Epithelial cell of proximal tubule (primary cell): ENCODE data around the gene BICD2. TPM values are rescaled to one million over a fixed set of nuclear protein-coding genes. Genes with fewer than 3 reads are reported as not detected.

Experiments
- DNase-seq: peaks from one replicate; pipeline ENCODE4 v3.0.0-alpha.2; 2011; ENCODE audit warnings: low read depth
- H3K4me3 ChIP-seq: 2 replicates; pipeline ENCODE4 v1.5.1; 2011; ENCODE audit warnings: low read depth, mild to moderate bottlenecking, low read length
- total RNA-seq: library from RNA; depleted of rRNA; stranded (reverse); fragments of >200 nt; gene quantifications from 2 replicates; pipeline ENCODE4 v1.2.3, GENCODE V29; 2015
- TF ChIP-seq, protein P1 (sequence below): conservative IDR thresholded peaks from 2 replicates; pipeline ENCODE4 v1.5.1; 2012; ENCODE audit warnings: low read depth, mild to moderate bottlenecking, low read length

Gene BICD2
- total RNA-seq, 1 donor from 2014 or later, result 32.2 TPM

DNA sequence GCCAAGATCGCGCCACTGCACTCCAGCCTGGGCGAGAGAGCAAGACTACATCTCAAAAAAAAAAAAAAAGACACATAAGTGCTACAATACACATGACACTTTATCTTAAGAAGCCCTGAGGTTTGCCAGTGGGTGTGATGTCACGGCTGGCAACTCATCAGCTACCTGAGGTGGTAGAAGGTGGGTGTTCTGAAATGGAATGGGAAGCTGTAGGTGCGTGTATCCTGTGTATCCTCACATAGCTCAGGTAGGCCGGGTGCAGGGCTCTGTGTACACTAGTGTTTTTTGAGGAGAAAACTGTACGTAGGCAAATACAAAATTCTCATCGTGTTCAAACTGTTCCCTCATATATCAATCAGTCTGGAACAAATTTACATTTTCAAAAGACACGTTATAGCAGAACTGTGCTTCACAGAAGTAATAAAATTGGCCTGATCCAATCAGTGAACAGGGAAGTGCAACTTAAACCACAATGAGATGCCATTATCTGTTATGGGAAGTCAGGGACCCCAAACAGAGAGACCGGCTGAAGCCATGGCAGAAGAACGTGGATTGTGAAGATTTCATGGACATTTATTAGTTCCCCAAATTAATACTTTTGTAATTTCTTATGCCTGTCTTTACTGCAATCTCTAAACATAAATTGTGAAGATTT is 10.4 kb downstream of the BICD2 start:
- no peak overlapping the region for H3K4me3 ChIP-seq
- DNase-seq, result no peak

DNA sequence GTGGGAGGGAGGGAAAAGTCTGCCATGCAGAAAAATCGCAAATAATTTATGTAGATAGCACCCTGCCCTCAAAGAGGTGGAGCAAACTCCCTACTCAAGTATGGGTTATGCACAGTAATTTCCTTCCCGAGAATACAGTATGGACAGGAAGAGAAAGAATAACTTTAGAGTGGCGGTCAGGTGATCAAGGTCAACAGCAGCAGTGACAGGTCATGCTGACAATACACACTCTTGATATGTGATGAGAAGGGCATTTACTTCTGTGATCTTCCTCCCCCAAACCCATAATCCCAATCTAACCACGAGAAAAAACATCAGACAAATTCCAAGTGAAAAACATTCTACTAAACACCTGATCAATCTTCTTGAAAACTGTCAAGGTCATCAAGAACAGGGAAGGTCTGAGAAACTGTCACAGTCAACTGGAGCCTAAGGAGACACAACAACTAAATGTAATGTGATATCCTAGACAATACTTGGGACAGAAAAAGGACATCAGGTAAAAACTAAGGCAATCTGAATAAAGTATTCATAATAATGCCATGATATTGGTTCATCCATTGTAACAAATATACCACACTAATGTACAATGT is 11.7 kb downstream of the BICD2 start:
- no peak for DNase-seq
- H3K4me3 ChIP-seq, result no peak overlapping the region
- TF ChIP-seq, protein P1, sequence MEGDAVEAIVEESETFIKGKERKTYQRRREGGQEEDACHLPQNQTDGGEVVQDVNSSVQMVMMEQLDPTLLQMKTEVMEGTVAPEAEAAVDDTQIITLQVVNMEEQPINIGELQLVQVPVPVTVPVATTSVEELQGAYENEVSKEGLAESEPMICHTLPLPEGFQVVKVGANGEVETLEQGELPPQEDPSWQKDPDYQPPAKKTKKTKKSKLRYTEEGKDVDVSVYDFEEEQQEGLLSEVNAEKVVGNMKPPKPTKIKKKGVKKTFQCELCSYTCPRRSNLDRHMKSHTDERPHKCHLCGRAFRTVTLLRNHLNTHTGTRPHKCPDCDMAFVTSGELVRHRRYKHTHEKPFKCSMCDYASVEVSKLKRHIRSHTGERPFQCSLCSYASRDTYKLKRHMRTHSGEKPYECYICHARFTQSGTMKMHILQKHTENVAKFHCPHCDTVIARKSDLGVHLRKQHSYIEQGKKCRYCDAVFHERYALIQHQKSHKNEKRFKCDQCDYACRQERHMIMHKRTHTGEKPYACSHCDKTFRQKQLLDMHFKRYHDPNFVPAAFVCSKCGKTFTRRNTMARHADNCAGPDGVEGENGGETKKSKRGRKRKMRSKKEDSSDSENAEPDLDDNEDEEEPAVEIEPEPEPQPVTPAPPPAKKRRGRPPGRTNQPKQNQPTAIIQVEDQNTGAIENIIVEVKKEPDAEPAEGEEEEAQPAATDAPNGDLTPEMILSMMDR, result no peak

More for the DNA sequence above, 10.4 kb downstream of the BICD2 start:
- TF ChIP-seq, protein P1, result no peak

DNA sequence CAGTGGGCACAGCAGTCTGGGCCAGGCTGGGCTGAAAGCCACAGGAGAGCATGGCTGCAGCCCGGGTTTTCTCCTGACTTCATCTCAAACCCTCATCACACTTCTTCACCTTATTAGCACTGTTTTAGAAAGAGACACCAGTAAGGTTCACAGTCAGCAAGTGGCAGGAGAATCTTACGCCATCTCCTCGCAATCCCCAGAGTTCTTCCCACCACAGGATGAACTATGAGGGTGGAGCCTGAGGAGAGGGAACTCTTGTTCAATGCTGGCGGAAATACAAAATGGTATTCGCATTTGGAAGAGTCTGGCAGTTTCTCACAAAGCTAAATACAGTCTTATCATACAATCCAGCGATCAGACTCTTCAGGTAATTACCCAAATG is 14.7 kb downstream of the BICD2 start:
- no peak for DNase-seq
- TF ChIP-seq, protein P1, result no peak
- no peak overlapping the region for H3K4me3 ChIP-seq

DNA sequence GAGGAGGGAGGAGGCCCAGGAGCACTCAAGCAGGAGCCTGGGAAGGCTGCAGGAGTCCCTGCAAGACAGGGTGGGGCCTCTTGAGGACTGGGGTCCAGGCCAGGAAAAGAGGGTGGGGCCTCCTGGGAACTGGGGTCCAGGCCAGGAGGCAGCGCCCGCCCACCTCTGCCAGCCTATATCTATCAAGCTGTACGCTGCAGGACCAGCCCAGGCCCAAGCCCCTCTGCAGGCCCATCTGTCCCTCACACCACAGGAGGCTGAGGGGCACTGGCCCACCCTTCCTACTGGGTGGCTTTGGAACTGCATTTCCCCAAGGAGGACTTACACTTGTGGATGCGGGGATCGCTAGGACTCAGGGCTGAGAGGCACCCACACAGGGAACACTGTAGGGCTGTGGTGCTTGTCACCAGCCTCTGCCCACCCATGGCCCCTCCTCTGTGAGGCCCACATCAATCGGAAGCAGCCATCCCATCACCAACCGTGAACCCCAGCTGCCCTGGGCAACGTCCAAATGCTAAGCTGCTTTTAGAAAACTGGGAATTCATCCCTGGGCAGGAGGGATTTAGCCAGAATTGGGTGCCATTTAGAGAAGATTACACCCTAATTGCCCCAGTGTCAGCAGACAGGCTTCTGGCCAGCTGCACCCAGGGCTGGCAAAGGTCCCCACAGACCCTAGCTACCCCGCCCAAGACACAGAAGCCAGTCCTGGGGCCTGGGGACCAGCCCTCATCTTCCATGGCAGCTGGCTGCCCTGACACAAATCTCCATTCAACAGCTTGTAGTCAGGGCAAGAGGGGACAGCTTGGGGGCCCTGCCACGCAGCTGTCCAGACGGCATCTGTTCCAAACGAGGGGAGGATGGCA is 15.3 kb downstream of the BICD2 start:
- TF ChIP-seq, protein P1, result no peak
- DNase-seq, result no peak
- no peak overlapping the region for H3K4me3 ChIP-seq

DNA sequence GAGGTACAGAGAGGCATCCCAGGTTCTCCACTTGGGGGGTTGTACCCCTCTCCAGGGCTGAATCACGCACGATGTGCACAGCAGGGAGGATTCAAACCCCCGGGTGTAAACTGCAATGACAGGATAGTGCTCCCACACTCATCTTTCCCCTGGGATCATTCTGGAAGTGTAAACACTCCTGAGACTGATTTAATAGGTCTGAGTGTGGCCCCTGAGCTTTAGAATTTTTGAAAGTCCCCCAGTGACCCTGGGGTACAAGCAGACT is 16.5 kb downstream of the BICD2 start:
- no peak overlapping the region for H3K4me3 ChIP-seq
- DNase-seq, result no peak
- TF ChIP-seq, protein P1, result no peak

DNA sequence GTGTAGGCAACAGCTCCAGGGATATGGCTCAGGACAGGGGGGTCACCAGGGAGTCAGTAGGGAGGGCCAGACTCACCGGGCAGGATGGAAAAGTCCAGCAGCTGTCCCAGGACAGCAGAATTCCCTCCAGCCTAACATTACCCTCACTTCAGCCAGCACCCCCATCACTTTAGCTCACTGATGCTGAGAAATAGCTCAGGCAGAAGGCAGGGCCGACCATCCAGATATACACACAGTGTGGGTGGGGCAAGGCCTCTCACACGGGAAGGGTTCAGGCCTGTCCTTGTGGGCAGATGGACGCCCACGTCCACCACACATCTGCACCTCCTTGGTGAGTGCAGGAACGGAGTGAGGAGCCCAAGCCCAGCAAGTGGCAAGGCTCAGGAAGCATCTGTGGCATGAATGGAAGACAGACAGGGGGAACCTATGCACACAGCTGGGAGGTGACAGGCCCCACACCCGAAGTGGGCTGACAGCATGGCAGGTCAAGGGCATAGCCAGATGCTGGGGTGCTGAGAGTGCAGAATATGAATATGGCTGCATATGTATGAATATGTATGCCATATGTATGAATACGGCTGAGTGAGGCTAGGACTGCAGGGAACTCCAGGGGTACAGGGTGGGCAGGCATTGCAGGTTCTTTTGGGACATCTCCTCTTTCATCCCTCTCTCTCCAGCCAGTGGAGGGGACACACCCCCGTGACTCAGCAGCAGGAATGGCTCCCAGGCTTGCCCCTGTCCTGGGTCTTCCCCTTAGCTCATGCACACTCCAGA is 17.0 kb downstream of the BICD2 start:
- no peak overlapping the region for H3K4me3 ChIP-seq
- TF ChIP-seq, protein P1, result no peak
- no peak for DNase-seq
